ENCODE data around the gene CEP128. TPM values are rescaled to one million over a fixed set of nuclear protein-coding genes. Genes with fewer than 3 reads are reported as not detected.

The CEP128 gene
- total RNA-seq, 1 donor from 2014 or later, result 11.5 TPM

DNA sequence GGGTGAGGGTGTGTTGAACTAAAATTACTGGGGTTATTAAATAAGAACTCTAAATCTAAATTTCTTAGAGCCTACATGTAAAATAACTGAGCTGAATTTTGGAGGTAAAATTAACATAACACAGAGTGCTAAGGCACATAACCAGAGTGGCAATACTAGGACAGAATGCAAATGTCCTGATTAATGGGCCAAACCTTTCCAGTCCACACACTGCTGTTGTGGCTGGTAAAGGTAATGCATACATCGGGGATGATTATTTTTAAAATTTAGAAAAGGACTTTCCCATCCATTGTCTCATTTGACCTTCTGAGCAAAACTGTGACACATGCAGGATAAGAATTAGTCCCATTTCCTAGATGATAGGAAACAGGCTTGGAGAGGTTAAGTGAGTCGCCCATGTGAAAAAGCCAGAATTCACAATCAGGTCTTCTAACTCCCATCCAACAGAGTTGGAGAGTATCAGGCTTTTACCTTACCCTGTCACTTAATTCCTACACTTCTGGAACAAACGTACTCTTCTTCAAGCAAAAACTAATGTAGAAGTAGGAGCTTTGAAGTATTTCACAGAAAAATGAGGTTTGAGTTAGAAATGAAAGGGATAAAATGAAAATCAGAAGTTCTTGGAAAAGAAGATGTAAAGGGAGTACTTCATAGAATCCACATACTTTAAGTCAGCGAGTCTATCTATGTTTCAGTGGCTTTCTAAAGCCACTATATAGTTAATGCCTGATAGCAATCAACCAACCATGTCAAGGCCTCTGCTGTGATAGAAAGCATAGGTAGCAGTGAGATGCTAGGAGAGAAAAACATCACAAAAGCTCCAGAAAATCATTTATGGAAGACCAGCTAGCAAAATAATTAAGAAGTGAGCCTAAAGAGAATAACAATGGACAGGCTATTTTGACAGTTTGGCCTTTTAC lies 395.3 kb downstream of the CEP128 start:
- DNase-seq (ENCODE audit: low spot score), result no peak

DNA sequence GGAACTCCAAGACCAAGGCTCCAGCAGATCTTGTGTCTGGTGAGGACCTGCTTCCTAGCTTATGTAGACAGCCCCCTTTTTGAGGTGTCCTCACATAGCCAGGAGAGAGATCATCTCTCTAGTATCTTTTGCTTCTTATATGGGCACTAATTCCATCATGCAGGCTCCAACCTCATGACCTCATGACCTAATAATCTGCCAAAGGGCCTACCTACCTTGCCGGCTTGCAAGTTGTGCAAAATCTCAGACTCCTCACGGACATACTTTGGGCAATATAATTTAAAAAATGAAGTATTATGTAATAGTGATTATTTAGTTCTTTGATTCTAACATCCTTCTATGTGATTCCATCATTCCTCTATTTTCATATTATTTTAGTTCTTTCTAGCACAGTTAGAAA lies 397.2 kb downstream of the CEP128 start:
- DNase-seq (ENCODE audit: low spot score), result no peak

DNA sequence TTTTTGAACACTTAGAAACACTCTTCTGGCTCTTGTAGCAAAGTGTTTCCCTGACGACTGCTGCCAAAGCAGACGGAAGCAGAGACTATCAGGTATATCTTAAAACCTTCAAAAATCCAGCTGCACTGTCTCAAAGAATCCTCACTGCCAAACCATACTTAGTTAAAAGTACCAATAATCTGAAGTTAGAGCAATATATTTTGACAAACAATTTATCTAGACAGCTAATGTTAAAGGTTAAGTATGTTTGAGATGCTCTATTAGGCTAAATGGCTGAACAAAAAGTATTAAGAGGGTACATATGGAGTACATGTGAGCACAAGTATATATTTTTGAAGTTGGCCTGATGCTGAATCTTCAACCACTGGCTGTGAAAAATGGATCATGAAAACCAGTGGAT lies 398.3 kb downstream of the CEP128 start:
- DNase-seq (ENCODE audit: low spot score), result no peak

DNA sequence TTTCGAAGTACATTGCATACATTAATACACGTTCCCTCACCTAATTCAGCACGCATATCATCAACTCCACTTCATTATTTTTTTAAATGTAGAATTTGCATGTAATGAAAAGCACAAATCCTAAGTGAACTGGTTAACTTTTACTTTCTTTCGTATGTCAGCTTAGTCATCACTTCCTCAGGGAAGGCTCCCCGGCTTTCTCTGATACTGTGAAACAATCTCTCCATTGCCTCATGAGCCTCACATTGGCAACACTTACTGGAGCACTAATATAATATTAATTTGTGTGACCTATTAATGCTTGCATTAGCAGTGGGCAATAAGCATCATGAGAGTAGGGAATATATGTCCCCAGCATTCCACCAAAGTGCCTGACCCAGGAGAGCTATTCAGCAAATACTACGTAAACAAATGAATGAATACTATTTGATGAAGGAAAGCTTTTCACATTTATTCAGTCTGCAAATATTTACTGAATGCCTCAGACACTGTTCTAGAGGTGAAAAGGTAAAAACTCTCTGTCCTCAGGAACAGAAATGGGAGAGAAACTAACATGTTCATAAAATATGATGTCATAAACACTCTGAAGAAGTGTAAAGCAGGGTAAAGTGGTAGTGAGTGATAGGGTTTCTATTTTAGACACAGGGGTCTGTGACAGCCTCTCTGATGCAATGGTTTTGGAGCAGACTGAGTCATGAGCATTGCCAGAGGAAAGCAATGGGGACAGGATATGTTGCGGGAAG lies 402.7 kb downstream of the CEP128 start:
- DNase-seq (ENCODE audit: low spot score), result no peak

DNA sequence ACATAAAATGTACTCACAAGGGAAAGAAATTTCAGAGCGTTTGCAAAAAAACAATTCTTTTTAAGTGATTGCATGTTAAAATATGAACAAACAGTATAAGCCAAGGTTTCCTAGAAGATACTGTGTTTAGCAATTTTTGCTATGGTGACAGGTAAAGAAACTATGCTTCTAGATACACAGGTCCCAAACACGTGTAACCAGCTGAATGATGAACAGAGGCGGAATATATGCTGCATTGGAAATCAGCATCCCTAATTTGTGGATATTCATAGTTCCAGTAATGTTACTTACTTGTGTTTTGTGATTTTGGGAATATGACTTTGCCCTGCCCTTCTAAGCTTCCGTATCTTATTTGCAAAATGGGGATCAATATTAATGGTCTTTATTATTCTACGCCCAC lies 403.9 kb downstream of the CEP128 start:
- DNase-seq (ENCODE audit: low spot score), result no peak

DNA sequence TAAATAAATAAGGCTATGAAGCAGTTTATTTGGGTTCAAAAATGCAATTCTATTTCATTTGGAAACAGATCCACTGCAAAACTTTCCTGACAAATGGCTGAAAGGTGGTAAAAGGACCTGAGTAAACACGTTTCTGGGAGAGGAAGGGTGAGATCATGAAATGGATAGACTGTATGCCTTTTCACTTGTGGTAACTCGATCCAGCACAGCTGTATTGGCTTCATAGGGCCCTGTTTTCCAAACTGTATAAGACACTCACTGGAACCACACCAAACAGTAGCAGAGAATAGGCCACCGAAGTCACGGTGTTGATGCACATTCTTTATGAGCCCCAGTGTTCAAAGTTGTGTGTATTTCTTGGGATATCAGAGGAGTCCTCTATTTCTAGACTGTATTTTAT lies 405.1 kb downstream of the CEP128 start:
- no peak for DNase-seq (ENCODE audit: low spot score)

DNA sequence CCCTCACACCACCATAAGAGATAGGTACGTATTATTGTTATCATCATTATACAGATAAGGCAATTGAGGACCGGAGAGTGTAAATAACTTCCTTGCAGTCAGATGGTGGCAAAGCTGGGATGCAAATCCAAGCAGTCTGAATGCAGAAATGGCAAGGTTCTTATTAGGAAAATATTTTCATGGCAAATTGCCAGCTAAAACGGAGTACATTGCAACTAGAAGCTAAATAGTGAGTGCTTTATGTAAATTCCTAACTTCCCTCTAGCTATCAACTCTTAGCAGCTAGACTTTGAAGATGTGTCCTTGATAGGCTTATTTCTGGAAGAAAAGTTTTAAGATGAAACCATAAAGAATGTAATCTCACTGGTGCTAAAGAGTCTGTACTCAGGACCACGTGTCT lies 406.4 kb downstream of the CEP128 start:
- no peak for DNase-seq (ENCODE audit: low spot score)

DNA sequence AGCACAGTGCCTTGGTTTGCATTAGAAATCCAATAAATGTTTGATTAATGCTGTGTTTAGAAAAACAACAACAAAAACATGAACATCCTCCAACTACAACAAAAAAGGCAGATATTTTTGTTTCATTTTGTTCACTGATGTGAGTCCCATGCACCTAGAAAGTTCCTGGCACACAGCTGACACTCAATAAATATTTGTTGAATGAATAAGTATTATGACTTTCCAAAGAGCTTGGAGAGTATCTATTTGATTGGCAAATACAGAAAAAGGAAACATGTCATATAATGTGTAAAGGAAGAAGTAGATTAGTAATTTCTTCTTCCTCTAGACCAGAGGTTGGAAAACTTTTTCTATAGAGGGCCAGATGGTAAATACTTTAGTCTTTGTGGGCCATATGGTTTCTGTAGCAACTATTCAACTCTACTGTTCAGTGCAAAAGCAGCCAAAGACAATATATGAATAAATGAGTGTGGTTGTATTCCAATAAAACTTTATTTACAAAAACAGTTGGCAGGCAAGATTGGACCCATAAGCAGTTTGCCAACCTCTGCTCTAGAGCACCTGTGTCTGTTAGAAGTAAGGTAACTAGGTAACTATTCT lies 417.9 kb downstream of the CEP128 start:
- DNase-seq (ENCODE audit: low spot score), result no peak

DNA sequence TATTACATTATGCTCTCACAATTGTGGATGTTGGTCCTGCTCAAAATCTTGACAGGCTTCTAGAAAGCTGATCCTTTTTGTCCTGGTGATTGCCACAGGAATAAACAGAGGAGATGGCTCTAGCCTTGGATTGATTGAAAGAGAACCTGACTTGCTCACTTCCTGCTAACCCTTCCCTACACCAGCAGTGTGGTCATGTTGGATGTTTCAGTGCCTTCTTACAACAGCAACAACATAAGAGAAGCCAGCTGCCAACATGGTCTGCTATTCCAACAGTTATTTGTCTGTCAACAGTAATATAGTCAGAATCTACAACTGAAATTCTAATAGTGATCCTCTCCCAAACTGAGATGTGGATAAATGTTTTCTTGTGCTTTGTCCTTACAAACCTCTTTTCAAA lies 418.6 kb downstream of the CEP128 start:
- DNase-seq (ENCODE audit: low spot score), result no peak

DNA sequence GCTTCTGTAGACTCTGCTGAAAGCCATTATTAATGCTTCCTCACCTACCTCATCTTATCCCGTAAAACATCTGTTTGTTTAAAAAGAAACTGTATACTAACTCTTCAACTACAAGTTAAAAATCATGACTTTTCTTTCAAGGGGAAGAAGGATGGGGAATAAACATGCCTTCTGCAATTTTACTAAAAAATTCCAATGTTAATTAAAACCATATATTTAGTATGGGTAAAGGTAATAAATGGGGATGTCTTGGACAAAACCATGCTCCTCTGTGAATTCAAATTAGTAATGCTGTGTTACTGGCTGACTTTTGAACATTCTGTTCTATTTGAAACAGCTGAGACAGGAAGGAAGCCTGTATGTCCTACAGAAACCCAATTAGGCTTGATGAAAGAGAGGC lies 419.1 kb downstream of the CEP128 start:
- DNase-seq (ENCODE audit: low spot score), result no peak

DNA sequence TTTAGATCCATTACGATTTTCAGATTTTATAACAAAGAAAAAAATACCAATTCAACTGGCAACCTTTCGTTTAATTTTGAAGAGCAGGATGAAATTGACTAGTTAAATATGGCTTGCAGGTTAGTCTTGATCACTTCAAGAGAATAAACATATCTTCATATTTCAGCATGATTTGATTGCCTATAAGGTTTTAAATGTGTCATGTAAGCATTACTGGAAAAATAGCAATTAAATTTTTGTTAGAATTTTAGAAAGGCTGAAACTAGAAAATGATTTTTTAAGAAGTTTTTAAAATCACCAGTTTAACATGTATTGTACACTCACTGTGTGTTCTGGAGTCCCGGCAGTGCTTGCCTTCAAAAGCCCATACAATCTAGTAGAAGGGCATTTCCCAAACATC lies 420.1 kb downstream of the CEP128 start:
- DNase-seq (ENCODE audit: low spot score), result no peak

DNA sequence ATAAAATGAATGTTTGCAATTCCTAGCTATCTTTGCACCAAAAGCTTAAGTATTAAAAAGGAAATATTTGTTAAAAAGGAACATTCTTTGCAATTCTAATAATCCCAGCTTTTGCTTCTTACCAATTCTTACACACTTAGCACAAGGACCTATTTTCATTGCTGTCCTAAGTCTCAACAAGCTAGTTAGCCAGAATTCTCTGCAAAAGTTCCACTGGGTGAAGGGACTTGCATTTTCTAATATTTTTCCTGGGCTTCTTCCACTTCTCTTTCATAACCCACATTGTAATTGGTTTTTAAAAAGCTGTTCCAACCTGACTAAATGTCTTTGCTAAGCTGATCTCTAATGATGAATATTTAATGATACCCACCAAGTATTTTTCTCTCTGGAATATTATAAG lies 422.5 kb downstream of the CEP128 start:
- no peak for DNase-seq (ENCODE audit: low spot score)

DNA sequence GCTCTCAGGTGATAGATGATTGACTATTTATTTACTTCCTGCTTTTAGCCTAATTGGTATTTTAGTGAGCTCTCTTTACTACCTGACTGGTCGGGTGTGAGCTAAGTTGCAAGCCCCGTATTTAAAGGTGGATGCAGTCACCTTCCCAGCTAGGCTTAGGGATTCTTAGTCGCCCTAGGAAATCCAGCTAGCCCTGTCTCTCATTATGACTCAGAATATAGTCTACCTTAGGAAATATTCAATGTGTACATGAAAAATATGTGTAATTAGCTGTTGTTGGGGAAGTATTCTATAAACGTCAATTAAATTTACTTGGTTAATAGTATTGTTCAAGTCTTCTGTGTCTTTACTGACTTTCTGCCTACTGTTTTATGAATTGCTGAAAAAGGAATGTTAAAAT lies 423.4 kb downstream of the CEP128 start:
- no peak for DNase-seq (ENCODE audit: low spot score)

DNA sequence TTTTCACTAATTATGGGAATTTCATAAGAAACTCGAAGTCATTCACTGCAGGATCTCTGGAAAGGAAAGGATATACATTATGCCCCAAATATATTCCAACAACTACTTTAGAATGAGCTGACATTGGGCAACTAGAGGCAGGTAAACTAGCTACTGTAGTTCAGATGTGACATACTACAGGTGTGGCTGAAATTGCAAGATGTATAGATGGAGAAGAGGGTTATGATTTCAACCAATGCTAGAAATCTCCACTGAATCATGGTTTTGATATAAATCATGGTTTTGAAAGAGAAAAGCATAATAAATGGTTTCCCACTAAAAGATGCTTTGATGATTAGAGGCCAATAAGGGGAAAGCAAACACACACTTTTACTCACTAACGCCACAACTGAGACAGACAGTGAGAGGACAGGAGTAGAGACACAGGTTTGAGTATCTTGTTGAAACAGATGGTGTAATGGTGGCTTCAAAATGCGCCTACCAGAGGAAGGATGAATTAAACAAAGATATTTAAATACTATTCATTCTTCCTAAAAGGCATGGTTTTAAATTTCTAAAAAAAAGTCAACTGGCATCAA lies 434.2 kb downstream of the CEP128 start:
- no peak for DNase-seq (ENCODE audit: low spot score)

DNA sequence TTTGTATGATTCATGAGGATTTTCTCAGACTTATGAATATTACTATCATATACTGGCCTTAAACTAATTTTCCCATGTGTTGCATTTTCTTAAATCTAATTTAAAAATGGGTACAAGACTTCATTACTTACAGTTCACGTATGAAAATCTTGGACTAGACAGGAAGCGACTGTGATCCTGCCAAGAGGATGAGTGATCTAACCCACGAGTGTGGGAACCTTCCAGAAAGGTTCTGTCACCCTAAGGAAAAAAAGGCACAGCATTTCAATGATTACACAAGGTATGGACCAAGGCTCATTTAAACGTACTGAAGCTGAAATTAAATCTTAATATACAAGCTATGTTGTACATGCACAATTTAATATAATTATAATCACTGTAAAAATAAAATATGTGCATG lies 436.8 kb downstream of the CEP128 start:
- no peak for DNase-seq (ENCODE audit: low spot score)

DNA sequence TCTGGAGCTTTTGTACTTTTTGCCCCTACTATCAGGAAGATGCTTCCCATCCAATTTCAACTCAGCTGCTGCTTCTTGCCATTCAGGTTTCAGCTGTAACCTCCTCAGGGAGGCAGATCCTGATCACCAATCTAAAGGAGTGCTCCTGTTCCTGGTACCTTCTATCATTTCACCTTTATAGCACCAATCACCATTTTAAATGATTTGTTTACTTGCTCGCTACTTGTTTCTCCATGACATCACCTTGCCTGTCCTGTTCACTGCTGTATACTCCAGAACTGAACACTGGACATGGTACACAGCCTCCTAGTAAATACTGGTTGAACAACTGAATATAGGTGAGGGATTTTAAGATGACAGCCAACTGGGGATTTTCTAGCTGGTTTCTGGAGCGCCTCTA lies 443.0 kb downstream of the CEP128 start:
- no peak for DNase-seq (ENCODE audit: low spot score)

DNA sequence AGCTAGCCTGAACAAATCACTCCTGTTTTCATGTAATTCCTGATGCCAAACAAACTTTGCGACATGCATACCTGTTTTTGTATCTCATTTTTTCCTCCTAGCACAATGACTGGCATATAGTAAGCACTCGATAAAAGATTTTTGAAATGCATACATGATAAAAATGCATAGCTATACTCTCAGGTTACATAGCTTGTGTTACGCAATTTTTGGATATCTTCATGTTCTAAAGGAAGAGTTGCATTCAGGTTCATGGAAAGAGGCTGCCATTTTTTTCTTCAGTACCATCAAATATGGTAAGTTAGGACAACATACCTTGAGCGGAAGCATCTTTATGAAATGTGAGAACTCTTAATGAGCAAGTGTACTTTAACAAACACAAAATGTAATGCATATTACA lies 445.4 kb downstream of the CEP128 start:
- no peak for DNase-seq (ENCODE audit: low spot score)

DNA sequence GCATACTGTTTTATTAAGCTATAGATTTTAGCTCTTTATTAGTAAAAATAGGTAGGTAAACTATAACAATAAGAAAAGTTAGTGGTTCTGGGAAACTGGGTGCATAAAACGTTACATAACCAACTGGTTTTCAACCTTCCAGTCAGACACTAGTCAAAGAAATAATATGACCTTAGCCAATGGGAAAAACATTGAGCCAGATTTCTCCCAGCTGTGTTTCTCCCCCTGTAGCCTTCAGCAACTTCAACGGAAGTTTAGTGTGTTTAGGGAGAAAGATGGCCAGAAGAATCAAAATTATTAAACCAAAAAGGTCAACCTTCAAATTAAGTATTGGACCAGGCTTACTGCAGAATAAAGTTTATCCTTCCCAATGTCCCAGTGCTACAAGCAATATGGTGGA lies 446.8 kb downstream of the CEP128 start:
- no peak for DNase-seq (ENCODE audit: low spot score)

DNA sequence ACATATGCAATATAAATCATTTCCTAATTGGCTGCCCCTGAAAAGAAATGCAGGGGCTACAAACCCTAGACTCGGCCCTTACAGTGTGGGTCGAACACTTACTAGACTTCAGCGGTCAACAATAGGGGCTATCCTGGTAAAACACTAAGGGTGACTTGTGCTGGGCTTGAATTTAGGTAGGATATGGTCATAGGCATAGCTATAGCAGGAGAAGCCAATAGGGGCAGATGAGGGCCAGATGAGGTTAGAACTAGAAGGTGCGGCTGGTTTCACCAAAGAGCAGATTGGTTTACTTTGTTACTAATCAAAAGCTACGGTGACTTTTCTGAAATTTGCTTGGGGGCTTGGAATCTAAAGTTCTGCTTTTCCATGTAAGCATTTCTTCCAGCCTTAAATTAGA lies 447.9 kb downstream of the CEP128 start:
- DNase-seq (ENCODE audit: low spot score), result no peak

DNA sequence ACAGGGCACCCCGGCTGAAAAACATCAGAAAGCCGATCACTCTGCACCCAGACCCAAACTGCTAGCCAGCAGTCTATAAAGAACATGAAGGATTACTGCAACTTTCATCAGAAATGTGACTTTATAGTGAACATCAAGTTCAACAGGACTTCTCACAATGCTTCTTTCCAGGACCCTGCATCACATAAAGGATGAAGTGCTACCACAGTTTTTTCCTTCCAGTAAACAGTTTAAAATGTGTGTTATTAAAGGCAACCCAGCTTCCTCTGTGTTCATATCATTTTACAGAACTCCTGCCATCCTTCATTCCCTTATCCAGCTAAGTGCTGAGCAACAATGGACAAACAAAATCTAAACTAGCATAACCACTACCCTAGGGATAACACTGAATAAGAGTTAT lies 449.9 kb downstream of the CEP128 start:
- DNase-seq (ENCODE audit: low spot score), result no peak

DNA sequence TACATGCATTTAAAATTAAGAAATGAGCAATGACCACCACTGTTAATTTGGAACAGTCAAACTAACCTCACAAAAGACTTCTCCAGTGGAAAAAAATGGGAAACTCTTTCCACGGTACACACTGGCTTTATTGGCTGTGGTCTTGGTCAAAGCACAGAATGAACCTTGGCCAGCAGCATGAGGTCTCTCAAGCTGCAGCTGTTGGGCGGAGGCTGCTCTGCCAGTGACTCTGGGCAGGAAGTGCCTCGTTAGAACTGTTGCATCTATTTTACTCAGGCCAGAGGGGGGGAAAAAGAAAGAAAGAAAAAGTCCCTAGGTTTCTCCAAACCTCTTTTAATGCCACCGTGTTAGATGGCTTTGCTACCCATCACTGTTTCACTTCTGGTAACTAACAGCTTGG lies 450.4 kb downstream of the CEP128 start:
- DNase-seq (ENCODE audit: low spot score), result no peak

DNA sequence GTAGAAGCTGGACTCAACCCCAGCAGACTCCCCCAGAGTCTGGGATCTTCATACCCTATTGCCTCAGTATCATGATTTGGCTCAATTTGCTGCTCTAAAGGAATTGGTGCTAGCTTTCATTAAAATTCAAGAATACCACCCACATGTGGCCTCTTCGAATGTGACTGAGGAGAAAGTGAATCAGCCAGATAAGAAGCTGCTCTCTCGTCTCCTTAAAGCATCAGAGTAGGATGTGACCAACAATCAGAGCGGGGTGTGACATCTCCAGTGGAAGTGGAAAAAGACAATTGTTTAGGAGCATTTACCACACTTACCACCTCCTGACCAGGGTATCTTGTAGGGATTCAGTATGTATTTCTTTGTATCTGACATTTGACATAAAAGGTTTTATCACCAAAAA lies 452.0 kb downstream of the CEP128 start:
- DNase-seq (ENCODE audit: low spot score), result no peak

DNA sequence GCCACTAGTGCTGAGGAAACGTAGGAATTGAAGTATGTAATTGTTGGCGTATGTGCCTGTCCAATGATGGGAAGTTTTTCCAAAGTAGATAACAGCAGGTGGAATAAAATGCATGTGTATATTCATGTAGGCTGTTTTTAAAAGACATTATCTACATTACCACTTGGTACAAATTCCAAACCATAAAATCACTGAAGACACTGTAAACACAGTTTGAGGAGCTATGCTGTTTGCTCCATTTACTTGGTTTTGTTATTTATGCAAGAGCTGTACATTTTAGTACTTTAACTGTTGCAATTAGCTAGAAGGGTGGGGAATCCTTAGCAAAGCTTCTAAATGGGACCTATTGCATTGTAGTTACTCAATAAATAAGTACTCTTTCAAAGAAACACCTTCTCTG lies 455.8 kb downstream of the CEP128 start:
- no peak for DNase-seq (ENCODE audit: low spot score)
